Measurements from ENCODE around the gene VAMP2. TPM values are rescaled to one million over a fixed set of nuclear protein-coding genes. Genes with fewer than 3 reads are reported as not detected.

The VAMP2 gene
- total and polyA plus RNA-seq, 10 of the 15 experiments (the other 5 are each of a cell fraction or from before 2014, with no cell fraction given) = 3.0 to 35.2 (median 25.0) TPM

- TF ChIP-seq CTCF (IDR thresholded peaks at IDR 0.05 in 2 of 3, conservative IDR thresholded peaks at IDR 0.05 in 1 of 3; ENCODE audit: control insufficient read depth in 2 of 3, extremely low read depth in 1 of 3, insufficient read depth in 1 of 3, low read depth in 3 of 3, low read length in 3 of 3) = no peak
- no peak for TF ChIP-seq ZNF592 (IDR thresholded peaks at IDR 0.05)
- TF ChIP-seq ZNF687 (IDR thresholded peaks at IDR 0.05) = no peak
- TF ChIP-seq MTA3 (IDR thresholded peaks at IDR 0.05; ENCODE audit: borderline replicate concordance, low read length) = no peak
- TF ChIP-seq SP1 (IDR thresholded peaks at IDR 0.05; ENCODE audit: low read depth, low read length) = no peak
- no peak for TF ChIP-seq NR2F1 (conservative IDR thresholded peaks at IDR 0.05)
- no peak for TF ChIP-seq SUZ12 (IDR thresholded peaks at IDR 0.05; ENCODE audit: unreplicated experiment)
- TF ChIP-seq HDGF (IDR thresholded peaks at IDR 0.05) = no peak
Measured at GRCh38 chr17:8141741-8142140, 21.0 kb downstream of the VAMP2 start (continued).

Data from GM12878 (cell line).